H7 (cell line): ENCODE measurements around the gene FCHO1. TPM values are rescaled to one million over a fixed set of nuclear protein-coding genes. Genes with fewer than 3 reads are reported as not detected.

ENCODE experiments used
- DNase-seq: peaks from one replicate; pipeline ENCODE4 v3.0.0; 2012
- H3K27me3 ChIP-seq: 2 replicates; pipeline ENCODE4 v1.6.0; 2011; ENCODE audit warnings: mild to moderate bottlenecking, low read length; ENCODE audit not compliant: control insufficient read depth, insufficient read depth
- H3K36me3 ChIP-seq: replicated peaks from 2 replicates; pipeline ENCODE4 v1.5.1; 2011; ENCODE audit warnings: low read length; ENCODE audit not compliant: control insufficient read depth, insufficient read depth
- H3K4me3 ChIP-seq: 2 replicates; pipeline ENCODE4 v1.5.1; 2011; ENCODE audit warnings: low read depth, mild to moderate bottlenecking, control low read depth, low read length, moderate library complexity; ENCODE audit not compliant: insufficient read depth
- total RNA-seq: library from RNA; depleted of rRNA; stranded (reverse); fragments of >200 nt; shearing (Covaris generic); gene quantifications from 2 replicates; pipeline ENCODE4 v1.2.3, GENCODE V29; 2014

The FCHO1 gene
- total RNA-seq, 1 experiment from 2014 or later = 21.6 TPM

DNA sequence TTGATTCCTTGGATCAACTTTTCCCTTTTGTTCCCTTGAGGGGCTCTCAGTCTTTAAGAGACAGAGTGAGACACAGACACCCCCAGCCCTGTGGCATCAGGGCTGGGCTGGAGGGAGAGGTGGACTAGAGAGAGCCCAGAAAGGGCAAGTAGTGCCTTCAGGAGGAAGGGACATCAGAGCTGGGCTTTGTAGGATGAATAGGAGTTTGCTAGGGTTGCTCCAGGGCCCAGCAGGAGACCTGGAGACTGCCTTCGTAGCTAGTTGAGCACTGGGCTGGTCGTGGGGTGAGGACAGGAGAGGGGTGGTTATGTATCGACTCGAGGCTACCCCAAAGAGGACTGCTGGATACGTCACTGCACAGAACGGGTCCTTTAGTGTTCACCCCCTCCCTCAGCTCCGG lies 26.6 kb upstream of the FCHO1 start:
- no peak overlapping the region for H3K4me3 ChIP-seq
- no peak for DNase-seq
- H3K36me3 ChIP-seq = peaks cover 30% of the 10 kb centered on the region
- no peaks in the 10 kb centered on the region for H3K27me3 ChIP-seq

DNA sequence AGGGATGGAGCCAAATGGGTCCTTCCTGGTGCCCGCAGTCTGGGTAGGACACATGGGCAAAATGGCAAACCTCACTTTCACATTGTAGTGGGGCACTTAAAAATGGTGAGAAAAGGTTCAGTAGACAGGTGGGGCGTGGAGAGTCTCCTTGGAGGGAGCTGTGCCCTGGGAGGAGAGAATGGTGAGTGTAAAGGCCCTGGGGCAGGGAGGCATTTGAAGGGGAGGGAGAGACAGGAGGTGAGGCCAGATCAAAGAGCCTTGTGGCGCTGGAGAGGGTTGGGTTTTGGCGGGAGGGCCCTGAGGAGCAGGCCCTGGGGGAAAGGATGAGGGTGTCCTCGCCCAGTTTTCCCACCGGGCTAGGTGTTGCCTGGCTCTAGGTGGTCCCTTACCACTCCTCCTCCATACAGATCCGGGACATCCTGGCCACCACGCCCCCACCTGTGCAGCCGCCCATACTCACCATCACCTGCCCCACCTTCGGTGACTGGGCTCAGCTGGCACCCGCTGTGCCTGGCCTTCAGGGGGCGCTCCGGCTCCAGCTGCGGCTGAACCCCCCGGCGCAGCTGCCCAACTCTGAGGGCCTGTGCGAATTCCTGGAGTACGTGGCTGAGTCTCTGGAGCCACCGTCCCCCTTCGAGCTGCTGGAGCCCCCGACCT lies 25.7 kb upstream of the FCHO1 start:
- peaks cover 33% of the 10 kb centered on the region for H3K36me3 ChIP-seq
- no peak overlapping the region for H3K4me3 ChIP-seq
- peak; percentile 92 for DNase-seq
- H3K27me3 ChIP-seq = no peaks in the 10 kb centered on the region

DNA sequence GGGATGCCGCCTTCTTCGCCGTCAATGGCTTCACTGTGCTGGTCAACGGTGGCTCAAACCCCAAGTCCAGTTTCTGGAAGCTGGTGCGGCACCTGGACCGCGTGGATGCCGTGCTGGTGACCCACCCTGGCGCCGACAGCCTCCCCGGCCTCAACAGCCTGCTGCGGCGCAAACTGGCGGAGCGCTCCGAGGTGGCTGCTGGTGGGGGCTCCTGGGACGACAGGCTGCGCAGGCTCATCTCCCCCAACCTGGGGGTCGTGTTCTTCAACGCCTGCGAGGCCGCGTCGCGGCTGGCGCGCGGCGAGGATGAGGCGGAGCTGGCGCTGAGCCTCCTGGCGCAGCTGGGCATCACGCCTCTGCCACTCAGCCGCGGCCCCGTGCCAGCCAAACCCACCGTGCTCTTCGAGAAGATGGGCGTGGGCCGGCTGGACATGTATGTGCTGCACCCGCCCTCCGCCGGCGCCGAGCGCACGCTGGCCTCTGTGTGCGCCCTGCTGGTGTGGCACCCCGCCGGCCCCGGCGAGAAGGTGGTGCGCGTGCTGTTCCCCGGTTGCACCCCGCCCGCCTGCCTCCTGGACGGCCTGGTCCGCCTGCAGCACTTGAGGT lies 25.0 kb upstream of the FCHO1 start:
- DNase-seq = peak; percentile 47
- Histone ChIP-seq H3K36me3 (peaks cover 36% of the 10 kb centered on the region), H3K27me3 (no peaks in the 10 kb centered on the region), H3K4me3 (no peak overlapping the region)

DNA sequence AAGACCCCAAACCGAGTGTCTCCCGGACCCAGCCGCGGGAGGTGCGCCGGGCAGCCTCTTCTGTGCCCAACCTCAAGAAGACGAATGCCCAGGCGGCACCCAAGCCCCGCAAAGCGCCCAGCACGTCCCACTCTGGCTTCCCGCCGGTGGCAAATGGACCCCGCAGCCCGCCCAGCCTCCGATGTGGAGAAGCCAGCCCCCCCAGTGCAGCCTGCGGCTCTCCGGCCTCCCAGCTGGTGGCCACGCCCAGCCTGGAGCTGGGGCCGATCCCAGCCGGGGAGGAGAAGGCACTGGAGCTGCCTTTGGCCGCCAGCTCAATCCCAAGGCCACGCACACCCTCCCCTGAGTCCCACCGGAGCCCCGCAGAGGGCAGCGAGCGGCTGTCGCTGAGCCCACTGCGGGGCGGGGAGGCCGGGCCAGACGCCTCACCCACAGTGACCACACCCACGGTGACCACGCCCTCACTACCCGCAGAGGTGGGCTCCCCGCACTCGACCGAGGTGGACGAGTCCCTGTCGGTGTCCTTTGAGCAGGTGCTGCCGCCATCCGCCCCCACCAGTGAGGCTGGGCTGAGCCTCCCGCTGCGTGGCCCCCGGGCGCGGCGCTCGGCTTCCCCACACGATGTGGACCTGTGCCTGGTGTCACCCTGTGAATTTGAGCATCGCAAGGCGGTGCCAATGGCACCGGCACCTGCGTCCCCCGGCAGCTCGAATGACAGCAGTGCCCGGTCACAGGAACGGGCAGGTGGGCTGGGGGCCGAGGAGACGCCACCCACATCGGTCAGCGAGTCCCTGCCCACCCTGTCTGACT lies 24.1 kb upstream of the FCHO1 start:
- peaks cover 30% of the 10 kb centered on the region for H3K36me3 ChIP-seq
- no peak overlapping the region for H3K4me3 ChIP-seq
- H3K27me3 ChIP-seq = no peaks in the 10 kb centered on the region
- peak; percentile 51 for DNase-seq

DNA sequence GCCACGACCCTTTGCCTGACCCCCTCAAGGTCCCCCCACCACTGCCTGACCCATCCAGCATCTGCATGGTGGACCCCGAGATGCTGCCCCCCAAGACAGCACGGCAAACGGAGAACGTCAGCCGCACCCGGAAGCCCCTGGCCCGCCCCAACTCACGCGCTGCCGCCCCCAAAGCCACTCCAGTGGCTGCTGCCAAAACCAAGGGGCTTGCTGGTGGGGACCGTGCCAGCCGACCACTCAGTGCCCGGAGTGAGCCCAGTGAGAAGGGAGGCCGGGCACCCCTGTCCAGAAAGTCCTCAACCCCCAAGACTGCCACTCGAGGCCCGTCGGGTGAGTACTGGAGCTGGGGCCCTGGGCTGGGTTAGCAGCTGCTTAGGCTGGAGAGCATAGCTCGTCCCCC lies 23.4 kb upstream of the FCHO1 start:
- Histone ChIP-seq H3K4me3 (no peak overlapping the region), H3K27me3 (no peaks in the 10 kb centered on the region), H3K36me3 (peaks cover 28% of the 10 kb centered on the region)
- no peak for DNase-seq

- Histone ChIP-seq H3K27me3 (no peaks in the 10 kb centered on the region), H3K36me3 (peaks cover 26% of the 10 kb centered on the region), H3K4me3 (no peak overlapping the region)
- peak; percentile 29 for DNase-seq
Measured at GRCh38 chr19:17733127-17733526, 18.1 kb upstream of the FCHO1 start.

GRCh38 chr19:17734146-17734545 lies 17.1 kb upstream of the FCHO1 start:
- Histone ChIP-seq H3K36me3 (peaks cover 19% of the 10 kb centered on the region), H3K4me3 (no peak overlapping the region), H3K27me3 (no peaks in the 10 kb centered on the region)
- peak; percentile 30 for DNase-seq

DNA sequence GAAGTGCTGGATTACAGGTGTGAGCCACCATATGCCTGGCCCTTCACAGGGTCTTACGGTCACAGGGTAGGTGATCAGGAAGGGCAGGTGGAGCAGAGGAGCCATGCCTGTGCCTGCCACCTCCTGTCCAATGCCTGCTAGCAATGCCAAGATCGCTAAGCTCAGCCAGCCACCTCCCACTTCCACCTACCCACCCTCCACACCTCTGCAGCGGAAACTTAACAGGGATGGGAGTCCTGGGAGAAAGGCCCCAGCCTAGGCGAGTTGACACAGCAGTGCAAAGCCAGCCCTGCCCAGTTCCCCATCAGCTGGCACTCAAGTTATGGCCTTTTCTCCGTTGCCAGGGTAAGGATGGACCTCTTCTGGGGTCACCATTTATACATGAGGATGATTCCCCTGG lies 15.9 kb upstream of the FCHO1 start:
- no peaks in the 10 kb centered on the region for H3K27me3 ChIP-seq
- H3K36me3 ChIP-seq = peaks cover 14% of the 10 kb centered on the region
- DNase-seq = peak; percentile 31
- no peak overlapping the region for H3K4me3 ChIP-seq

DNA sequence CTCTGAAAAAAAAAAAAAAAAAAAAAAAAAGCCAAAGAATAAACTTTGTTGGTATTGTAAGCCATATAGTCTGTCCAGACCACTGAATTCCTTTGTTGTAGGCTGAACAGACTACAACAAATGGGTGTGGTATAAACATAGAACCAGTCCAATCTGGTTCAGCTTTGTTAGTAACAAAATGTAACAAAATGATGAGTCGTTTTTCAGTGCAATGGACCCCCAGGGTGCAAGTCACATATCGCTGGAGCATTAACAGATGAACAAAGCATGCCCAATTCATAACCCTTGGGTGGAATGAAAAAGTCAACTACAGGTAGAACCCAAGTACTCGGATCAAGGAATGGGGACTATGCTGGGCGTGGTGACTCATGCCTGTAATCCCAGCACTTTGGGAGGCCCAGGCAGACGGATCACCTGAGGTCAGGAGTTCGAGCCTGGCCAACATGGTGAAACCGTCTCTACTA lies 13.6 kb upstream of the FCHO1 start:
- DNase-seq = no peak
- Histone ChIP-seq H3K27me3 (no peaks in the 10 kb centered on the region), H3K36me3 (peaks cover 10% of the 10 kb centered on the region), H3K4me3 (no peak overlapping the region)

GRCh38 chr19:17739121-17739875 lies 12.0 kb upstream of the FCHO1 start:
- Histone ChIP-seq H3K4me3 (no peak overlapping the region), H3K27me3 (no peaks in the 10 kb centered on the region)
- peak; percentile 77 for DNase-seq

DNA sequence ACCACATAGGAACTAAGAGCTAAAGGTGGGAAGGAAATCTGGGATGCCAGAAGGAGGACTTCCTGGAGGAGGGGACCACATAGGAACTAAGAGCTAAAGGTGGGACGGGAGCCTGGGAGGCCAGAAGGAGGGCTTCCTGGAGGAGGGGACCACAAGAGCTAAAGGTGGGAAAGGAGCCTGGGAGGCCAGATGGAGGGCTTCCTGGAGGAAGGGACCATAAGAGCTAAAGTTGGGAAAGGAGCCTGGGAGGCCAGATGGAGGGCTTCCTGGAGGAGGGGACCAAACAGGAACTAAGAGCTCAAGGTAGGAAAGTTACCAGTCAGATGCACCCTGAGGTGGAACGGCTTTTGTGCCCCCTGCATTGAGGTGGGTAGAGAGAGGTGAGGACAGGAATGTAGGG lies 9.8 kb upstream of the FCHO1 start:
- H3K27me3 ChIP-seq = no peaks in the 10 kb centered on the region
- no peaks in the 10 kb centered on the region; the same call in 1 of the 2 replicates for H3K36me3 ChIP-seq
- DNase-seq = no peak
- no peak overlapping the region for H3K4me3 ChIP-seq

More at GRCh38 chr19:17739121-17739875, 12.0 kb upstream of the FCHO1 start:
- H3K36me3 ChIP-seq = peaks cover 3% of the 10 kb centered on the region

DNA sequence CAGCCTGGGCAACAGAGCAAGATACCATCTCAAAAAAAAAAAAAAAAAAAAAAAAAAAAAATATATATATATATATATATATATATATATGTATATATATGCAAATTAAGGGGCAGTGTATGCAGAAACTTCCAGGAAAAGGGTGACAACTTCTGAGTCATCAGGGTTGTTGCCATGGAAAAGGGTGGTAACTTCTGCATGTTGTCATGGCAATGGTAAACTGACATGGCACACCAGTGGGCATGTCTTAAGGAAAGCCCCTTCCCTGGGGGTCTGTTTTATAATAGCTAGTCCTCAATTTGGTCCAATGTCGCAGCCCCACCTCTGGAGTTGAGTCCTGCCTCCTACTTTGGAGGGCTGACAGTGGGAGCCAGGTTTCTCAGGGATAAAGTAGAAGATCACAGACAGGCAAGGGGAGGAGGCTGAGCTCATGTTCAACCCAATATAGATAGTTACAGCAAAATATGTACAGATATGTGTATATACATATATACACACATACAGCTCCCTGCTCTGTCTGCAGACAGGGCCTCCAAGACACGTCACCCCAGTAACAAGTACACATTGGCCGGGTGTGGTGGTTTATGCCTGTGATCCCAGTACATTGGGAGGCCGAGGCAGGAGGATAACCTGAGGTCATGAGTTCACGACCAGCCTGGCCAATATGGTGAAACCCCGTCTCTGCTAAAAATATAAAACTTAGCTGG lies 7.2 kb upstream of the FCHO1 start:
- Histone ChIP-seq H3K4me3 (no peak overlapping the region), H3K27me3 (peaks cover 3% of the 10 kb centered on the region; the same call in 1 of the 2 replicates), H3K36me3 (no peaks in the 10 kb centered on the region)
- DNase-seq = peak; percentile 11

DNA sequence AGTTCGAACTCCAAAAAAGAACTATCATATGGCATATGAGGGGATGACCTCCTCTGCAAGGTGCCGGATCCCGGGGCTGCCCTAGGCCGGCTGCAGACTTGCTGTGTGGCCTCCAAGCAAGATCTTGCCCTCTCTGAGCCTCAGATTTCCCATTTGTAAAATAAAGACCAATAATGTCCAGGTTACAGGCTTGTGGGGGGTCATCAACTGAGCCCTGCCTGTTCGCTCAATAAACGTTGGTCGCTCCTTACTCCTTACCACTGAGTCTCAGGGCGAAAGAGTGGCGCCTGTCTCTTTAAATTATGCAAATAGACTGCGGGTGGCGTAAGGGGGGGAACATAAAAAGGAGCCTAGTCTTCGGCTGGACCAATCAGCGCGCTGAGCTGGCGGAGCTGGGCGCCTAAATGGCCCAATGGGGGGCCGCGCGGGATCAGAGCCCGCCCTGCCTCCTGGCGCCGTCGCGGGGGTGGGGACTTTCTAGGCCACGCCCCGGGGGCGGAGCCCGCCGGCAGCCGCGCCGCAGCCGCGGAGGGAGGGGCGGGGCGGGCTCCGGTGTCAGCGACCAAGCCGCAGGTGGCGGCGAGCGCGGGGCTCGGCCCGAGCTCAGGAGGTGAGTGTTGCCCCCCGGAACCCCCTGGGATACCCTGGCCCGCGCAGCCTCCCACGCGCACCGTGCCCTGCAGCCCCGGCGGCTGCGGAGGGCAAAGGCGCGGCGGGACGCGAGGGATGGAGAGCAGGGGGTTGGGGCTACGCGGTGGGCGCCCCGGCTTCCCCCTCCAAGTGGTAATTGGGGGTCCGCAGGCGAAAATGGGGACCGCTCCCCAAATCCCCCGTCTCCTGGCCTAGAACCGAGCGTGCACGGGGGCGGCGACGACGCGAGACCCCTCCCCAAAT lies 3.8 kb upstream of the FCHO1 start:
- Histone ChIP-seq H3K4me3 (peak overlapping the region; percentile 74), H3K27me3 (peaks cover 3% of the 10 kb centered on the region; the same call in 1 of the 2 replicates), H3K36me3 (no peaks in the 10 kb centered on the region)
- peak; percentile 100 for DNase-seq
